ENCODE measurements around the gene CUL5.
"Not testable (repeated sequence)": the region's sequence is repeated elsewhere in the genome, so short reads cannot be mapped to it uniquely, and the experiment has no call there.

The CUL5 gene

GRCh38 chr11:108093128-108093904 lies 84.6 kb downstream of the CUL5 start:
- Histone ChIP-seq H3K27me3 (ENCODE audit: control insufficient read depth, insufficient read depth, low read length) (no peaks in the 10 kb centered on the region), H3K36me3 (ENCODE audit: control insufficient read depth, insufficient read depth, low read length) (peaks cover 8% of the 10 kb centered on the region), H3K27ac (ENCODE audit: low read depth, low read length) (no peak overlapping the region)

GRCh38 chr11:108097179-108097578 lies 88.5 kb downstream of the CUL5 start:
- Histone ChIP-seq H3K9ac (ENCODE audit: low read length) (no peak overlapping the region), H3K27me3 (ENCODE audit: control insufficient read depth, insufficient read depth, low read length) (no peaks in the 10 kb centered on the region), H3K4me1 (ENCODE audit: control insufficient read depth, insufficient read depth, low read length) (no peaks in the 10 kb centered on the region), H3K4me3 (ENCODE audit: low read length) (no peak overlapping the region), H3K27ac (ENCODE audit: low read depth, low read length) (no peak overlapping the region), H3K36me3 (ENCODE audit: control insufficient read depth, insufficient read depth, low read length) (peaks cover 13% of the 10 kb centered on the region)

More at GRCh38 chr11:108093128-108093904, 84.6 kb downstream of the CUL5 start:
- Histone ChIP-seq H3K4me3 (ENCODE audit: low read length) (no peak overlapping the region), H3K9ac (ENCODE audit: low read length) (no peak overlapping the region), H3K4me1 (ENCODE audit: control insufficient read depth, insufficient read depth, low read length) (no peaks in the 10 kb centered on the region)

GRCh38 chr11:108101090-108101775 lies 92.5 kb downstream of the CUL5 start:
- Histone ChIP-seq H3K4me1 (ENCODE audit: control insufficient read depth, insufficient read depth, low read length) (no peaks in the 10 kb centered on the region), H3K27me3 (ENCODE audit: control insufficient read depth, insufficient read depth, low read length) (no peaks in the 10 kb centered on the region), H3K4me3 (ENCODE audit: low read length) (no peak overlapping the region), H3K27ac (ENCODE audit: low read depth, low read length) (no peak overlapping the region), H3K9ac (ENCODE audit: low read length) (no peak overlapping the region), H3K36me3 (ENCODE audit: control insufficient read depth, insufficient read depth, low read length) (peaks cover 9% of the 10 kb centered on the region)

GRCh38 chr11:108111126-108111525 lies 102.4 kb downstream of the CUL5 start:
- Histone ChIP-seq H3K27ac (ENCODE audit: low read depth, low read length) (no peak overlapping the region), H3K27me3 (ENCODE audit: control insufficient read depth, insufficient read depth, low read length) (no peaks in the 10 kb centered on the region), H3K9ac (ENCODE audit: low read length) (no peak overlapping the region), H3K4me3 (ENCODE audit: low read length) (no peak overlapping the region), H3K4me1 (ENCODE audit: control insufficient read depth, insufficient read depth, low read length) (peaks cover 15% of the 10 kb centered on the region), H3K36me3 (ENCODE audit: control insufficient read depth, insufficient read depth, low read length) (no peaks in the 10 kb centered on the region)

GRCh38 chr11:108112057-108112456 lies 103.4 kb downstream of the CUL5 start:
- Histone ChIP-seq H3K27ac (ENCODE audit: low read depth, low read length) (no peak overlapping the region), H3K4me3 (ENCODE audit: low read length) (no peak overlapping the region)

GRCh38 chr11:108115500-108116140 lies 106.9 kb downstream of the CUL5 start:
- H3K36me3 ChIP-seq (ENCODE audit: control insufficient read depth, insufficient read depth, low read length), result no peaks in the 10 kb centered on the region
- peaks cover 19% of the 10 kb centered on the region for H3K4me1 ChIP-seq (ENCODE audit: control insufficient read depth, insufficient read depth, low read length)
- H3K4me3 ChIP-seq (ENCODE audit: low read length), result no peak overlapping the region
- peak overlapping the region; percentile 62 for H3K27ac ChIP-seq (ENCODE audit: low read depth, low read length)
- H3K9ac ChIP-seq (ENCODE audit: low read length), result no peak overlapping the region
- H3K27me3 ChIP-seq (ENCODE audit: control insufficient read depth, insufficient read depth, low read length), result no peaks in the 10 kb centered on the region

More at GRCh38 chr11:108112057-108112456, 103.4 kb downstream of the CUL5 start:
- Histone ChIP-seq H3K4me1 (ENCODE audit: control insufficient read depth, insufficient read depth, low read length) (peaks cover 19% of the 10 kb centered on the region), H3K36me3 (ENCODE audit: control insufficient read depth, insufficient read depth, low read length) (no peaks in the 10 kb centered on the region), H3K27me3 (ENCODE audit: control insufficient read depth, insufficient read depth, low read length) (no peaks in the 10 kb centered on the region), H3K9ac (ENCODE audit: low read length) (no peak overlapping the region)

GRCh38 chr11:108117746-108118371 lies 109.2 kb downstream of the CUL5 start:
- Histone ChIP-seq H3K9ac (ENCODE audit: low read length) (no peak overlapping the region), H3K36me3 (ENCODE audit: control insufficient read depth, insufficient read depth, low read length) (no peaks in the 10 kb centered on the region), H3K4me1 (ENCODE audit: control insufficient read depth, insufficient read depth, low read length) (peaks cover 25% of the 10 kb centered on the region), H3K27ac (ENCODE audit: low read depth, low read length) (no peak overlapping the region), H3K4me3 (ENCODE audit: low read length) (no peak overlapping the region), H3K27me3 (ENCODE audit: control insufficient read depth, insufficient read depth, low read length) (no peaks in the 10 kb centered on the region)

GRCh38 chr11:108120936-108121273 lies 112.2 kb downstream of the CUL5 start:
- H3K4me3 ChIP-seq (ENCODE audit: low read length), result peak overlapping the region; percentile 84
- peak overlapping the region; percentile 83 for H3K27ac ChIP-seq (ENCODE audit: low read depth, low read length)
- H3K27me3 ChIP-seq (ENCODE audit: control insufficient read depth, insufficient read depth, low read length); H3K36me3 ChIP-seq (ENCODE audit: control insufficient read depth, insufficient read depth, low read length); H3K9ac ChIP-seq (ENCODE audit: low read length): not testable (repeated sequence)
- H3K4me1 ChIP-seq (ENCODE audit: control insufficient read depth, insufficient read depth, low read length), result peaks cover 20% of the 10 kb centered on the region

- Histone ChIP-seq H3K27me3 (ENCODE audit: control insufficient read depth, insufficient read depth, low read length) (no peaks in the 10 kb centered on the region), H3K27ac (ENCODE audit: low read depth, low read length) (peak within 1 kb of the TSS; percentile 83), H3K9ac (ENCODE audit: low read length) (peak within 1 kb of the TSS; percentile 75), H3K36me3 (ENCODE audit: control insufficient read depth, insufficient read depth, low read length) (no peaks in the 10 kb centered on the region), H3K4me1 (ENCODE audit: control insufficient read depth, insufficient read depth, low read length) (peaks cover 14% of the 10 kb centered on the region), H3K4me3 (ENCODE audit: low read length) (peak within 1 kb of the TSS; percentile 84)
Observed at GRCh38 chr11:108121274-108122155, 112.8 kb downstream of the CUL5 start, which contains the start of gene ACAT1. TSS of gene ACAT1 (plus strand) at chr11:108121567. CDS start at chr11:108121607, 40 bp downstream.

GRCh38 chr11:108122166-108122628 lies 113.5 kb downstream of the CUL5 start:
- H3K4me1 ChIP-seq (ENCODE audit: control insufficient read depth, insufficient read depth, low read length), result peaks cover 14% of the 10 kb centered on the region

GRCh38 chr11:108125096-108125495 lies 116.4 kb downstream of the CUL5 start:
- Histone ChIP-seq H3K4me1 (ENCODE audit: control insufficient read depth, insufficient read depth, low read length) (peaks cover 14% of the 10 kb centered on the region), H3K27ac (ENCODE audit: low read depth, low read length) (no peak overlapping the region), H3K9ac (ENCODE audit: low read length) (no peak overlapping the region), H3K4me3 (ENCODE audit: low read length) (no peak overlapping the region), H3K27me3 (ENCODE audit: control insufficient read depth, insufficient read depth, low read length) (no peaks in the 10 kb centered on the region), H3K36me3 (ENCODE audit: control insufficient read depth, insufficient read depth, low read length) (peaks cover 3% of the 10 kb centered on the region)

More at GRCh38 chr11:108122166-108122628, 113.5 kb downstream of the CUL5 start:
- Histone ChIP-seq H3K36me3 (ENCODE audit: control insufficient read depth, insufficient read depth, low read length) (no peaks in the 10 kb centered on the region), H3K27ac (ENCODE audit: low read depth, low read length) (peak overlapping the region; percentile 83), H3K27me3 (ENCODE audit: control insufficient read depth, insufficient read depth, low read length) (no peaks in the 10 kb centered on the region), H3K4me3 (ENCODE audit: low read length) (peak overlapping the region; percentile 84), H3K9ac (ENCODE audit: low read length) (no peak overlapping the region)
